HepG2 (cell line): ENCODE results near the gene STARD10. TPM values are rescaled to one million over a fixed set of nuclear protein-coding genes. Genes with fewer than 3 reads are reported as not detected.

Experiments used
- FLYWCH1 ChIP-seq: sonication (generic); formaldehyde crosslinking; IDR thresholded peaks from 2 replicates; pipeline ENCODE4 v1.8.1; 2023; ENCODE audit warnings: mild to moderate bottlenecking, missing genetic modification reagents
- MIXL1 ChIP-seq: IDR thresholded peaks from 2 replicates; pipeline ENCODE4 v1.6.1; 2016
- MYC ChIP-seq: sonication (generic); formaldehyde crosslinking; IDR thresholded peaks from 2 replicates; pipeline ENCODE4 v1.9.0; 2021; ENCODE audit warnings: missing genetic modification reagents, borderline replicate concordance
- NONO ChIP-seq, 2 experiments: fragments of 450-650 bp in 1 of 2; sonication (generic) in 1 of 2; formaldehyde crosslinking in 1 of 2; IDR thresholded peaks in 1 of 2; conservative IDR thresholded peaks in 1 of 2; 2 replicates each; pipeline versions ENCODE4 v1.6.1 to v1.8.0; 2017 to 2022; ENCODE audit warnings: mild to moderate bottlenecking in 1 of 2, missing genetic modification reagents in 1 of 2, moderate library complexity in 1 of 2
- NR1H2 ChIP-seq: sonication (generic); formaldehyde crosslinking; IDR thresholded peaks from 2 replicates; pipeline ENCODE4 v1.8.1; 2022; ENCODE audit warnings: low read depth, missing genetic modification reagents, borderline replicate concordance
- PHF20 ChIP-seq: sonication (generic); formaldehyde crosslinking; IDR thresholded peaks from 2 replicates; pipeline ENCODE4 v1.5.0; 2020; ENCODE audit warnings: mild to moderate bottlenecking, missing genetic modification reagents
- SMAD9 ChIP-seq: sonication (generic); formaldehyde crosslinking; IDR thresholded peaks from 2 replicates; pipeline ENCODE4 v1.5.1; 2020; ENCODE audit warnings: mild to moderate bottlenecking, missing genetic modification reagents
- SMARCC2 ChIP-seq: fragments of 450-650 bp; IDR thresholded peaks from 2 replicates; pipeline ENCODE4 v1.6.1; 2017; ENCODE audit warnings: antibody characterized with exemption, mild to moderate bottlenecking
- SP1 ChIP-seq, 2 experiments: fragments of 450-650 bp in 1 of 2; sonication (generic) in 1 of 2; formaldehyde crosslinking in 1 of 2; IDR thresholded peaks; 2 replicates each; pipeline versions ENCODE4 v1.4.0 to v1.6.1; 2016 to 2020; ENCODE audit warnings: missing genetic modification reagents in 1 of 2
- TBP ChIP-seq: sonication (generic); formaldehyde crosslinking; IDR thresholded peaks from 2 replicates; pipeline ENCODE4 v1.5.0; 2020; ENCODE audit warnings: missing genetic modification reagents
- ZNF251 ChIP-seq: sonication (generic); formaldehyde crosslinking; IDR thresholded peaks from 2 replicates; pipeline ENCODE4 v1.9.0; 2021; ENCODE audit warnings: mild to moderate bottlenecking, missing genetic modification reagents
- ZNF329 ChIP-seq: sonication (generic); formaldehyde crosslinking; IDR thresholded peaks from 2 replicates; pipeline ENCODE4 v1.9.0; 2021; ENCODE audit warnings: low read depth, mild to moderate bottlenecking, missing genetic modification reagents
- ZNF354B ChIP-seq: sonication (generic); formaldehyde crosslinking; IDR thresholded peaks from 2 replicates; pipeline ENCODE4 v1.8.0; 2022; ENCODE audit warnings: mild to moderate bottlenecking, missing genetic modification reagents
- ZNF672 ChIP-seq: sonication (generic); formaldehyde crosslinking; IDR thresholded peaks from 2 replicates; pipeline ENCODE4 v1.8.1; 2022; ENCODE audit warnings: missing genetic modification reagents
- ZNF703 ChIP-seq: sonication (generic); formaldehyde crosslinking; IDR thresholded peaks from 2 replicates; pipeline ENCODE4 v1.5.1; 2020; ENCODE audit warnings: missing genetic modification reagents, mild to moderate bottlenecking, moderate library complexity, borderline replicate concordance
- ZNF713 ChIP-seq: sonication (generic); formaldehyde crosslinking; IDR thresholded peaks from 2 replicates; pipeline ENCODE4 v1.4.0; 2020; ENCODE audit warnings: mild to moderate bottlenecking, missing genetic modification reagents
- polyA plus RNA-seq, 8 experiments: library from polyadenylated mRNA; depleted of rRNA in 3 of 8; stranded (reverse) in 7 of 8; unstranded in 1 of 8; fragments of >200 nt; fragmentation: Illumina TruSeq in 4 of 8; extraction: Trizol in 4 of 8; gene quantifications; 2 replicates each; pipeline versions ENCODE4 v1.2.1 to v1.2.3, GENCODE V29; 2011 to 2016; ENCODE audit warnings: low read depth in 4 of 8, missing spikeins in 1 of 8, mixed read lengths in 1 of 8; ENCODE audit not compliant: insufficient read depth in 1 of 8
- total RNA-seq, 5 experiments: library from RNA; depleted of rRNA; stranded (reverse); fragments of >200 nt; fragmentation: Illumina TruSeq; extraction: Trizol; gene quantifications; 2 replicates each; pipeline ENCODE4 v1.2.3, GENCODE V29; 2016; ENCODE audit warnings: low read depth in 1 of 5
- TF ChIP-seq, protein P1 (sequence below): sonication (generic); formaldehyde crosslinking; IDR thresholded peaks from 2 replicates; pipeline ENCODE4 v1.8.0; 2022; ENCODE audit warnings: missing genetic modification reagents, low read depth, mild to moderate bottlenecking, borderline replicate concordance
- TF ChIP-seq, protein P2 (sequence below): sonication (generic); formaldehyde crosslinking; IDR thresholded peaks from 2 replicates; pipeline ENCODE4 v1.4.0; 2020; ENCODE audit warnings: mild to moderate bottlenecking, missing genetic modification reagents
- TF ChIP-seq, protein P3 (sequence below): sonication (generic); formaldehyde crosslinking; IDR thresholded peaks from 2 replicates; pipeline ENCODE4 v1.5.0; 2020; ENCODE audit warnings: missing genetic modification reagents, mild to moderate bottlenecking, borderline replicate concordance
- TF ChIP-seq, protein P4 (sequence below): sonication (generic); formaldehyde crosslinking; IDR thresholded peaks from 2 replicates; pipeline ENCODE4 v1.4.0; 2020; ENCODE audit warnings: missing genetic modification reagents
- TF ChIP-seq, protein P5 (sequence below): IDR thresholded peaks from 2 replicates; pipeline ENCODE4 v1.6.1; 2018; ENCODE audit warnings: missing genetic modification reagents, mild to moderate bottlenecking, missing compliant biosample characterization
- TF ChIP-seq, protein P6 (sequence below): sonication (generic); formaldehyde crosslinking; IDR thresholded peaks from 2 replicates; pipeline ENCODE4 v1.4.0; 2020; ENCODE audit warnings: low read depth, missing genetic modification reagents

The STARD10 gene
- total and polyA plus RNA-seq, 2 of the 13 experiments (the other 11 are each of a cell fraction or from before 2014, with no cell fraction given), result 260 to 341 TPM

DNA sequence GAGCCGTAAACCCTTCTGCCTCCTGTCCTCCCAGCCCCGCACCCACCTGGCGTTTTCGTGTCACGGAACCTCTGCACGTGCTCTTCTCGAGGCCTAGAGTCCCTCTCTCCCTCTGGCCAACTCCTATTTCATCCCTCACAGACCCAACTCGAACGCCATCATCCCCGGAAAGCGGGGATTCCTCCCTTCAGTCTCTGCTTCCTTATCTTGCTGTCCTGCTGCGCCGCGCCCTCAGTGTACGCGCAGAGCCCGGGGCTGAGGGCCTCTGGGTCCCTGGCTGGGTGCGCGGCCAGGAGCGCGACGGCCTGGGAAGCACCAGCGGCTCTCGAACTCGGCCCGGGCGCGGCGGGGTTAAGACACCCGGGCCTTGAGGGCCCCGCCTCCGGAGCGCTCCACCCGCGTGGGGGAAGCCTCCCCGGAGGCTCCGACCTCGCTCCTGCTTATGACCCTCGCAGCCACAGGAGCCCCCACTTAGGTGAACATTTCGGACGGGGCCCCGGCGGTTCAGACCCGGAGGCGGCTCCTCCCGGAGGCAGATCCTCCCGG lies 20.0 kb upstream of the STARD10 start (continued):
- TF ChIP-seq SMARCC2, result no peak
- no peak; the same call in 1 of the 2 replicates for TF ChIP-seq MIXL1
- no peak for TF ChIP-seq ZNF713
- TF ChIP-seq SP1 (IDR thresholded peaks at IDR 0.05), result no peak
- no peak for TF ChIP-seq SP1 (CRISPR knock-in tag; IDR thresholded peaks at IDR 0.05)
- no peak; the same call in 1 of the 2 replicates for TF ChIP-seq PHF20
- TF ChIP-seq, protein P1, sequence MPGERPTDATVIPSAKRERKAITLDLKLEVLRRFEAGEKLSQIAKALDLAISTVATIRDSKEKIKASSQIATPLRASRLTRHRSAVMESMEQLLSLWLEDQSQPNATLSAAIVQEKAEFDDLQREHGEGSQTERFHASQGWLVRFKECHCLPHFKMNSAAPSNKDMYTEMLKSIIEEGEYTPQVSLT, result no peak
- TF ChIP-seq NR1H2 (CRISPR knock-in tag), result no peak
- TF ChIP-seq, protein P2, sequence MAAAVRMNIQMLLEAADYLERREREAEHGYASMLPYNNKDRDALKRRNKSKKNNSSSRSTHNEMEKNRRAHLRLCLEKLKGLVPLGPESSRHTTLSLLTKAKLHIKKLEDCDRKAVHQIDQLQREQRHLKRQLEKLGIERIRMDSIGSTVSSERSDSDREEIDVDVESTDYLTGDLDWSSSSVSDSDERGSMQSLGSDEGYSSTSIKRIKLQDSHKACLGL (CRISPR knock-in tag), result peak; percentile 56; the same call in 1 of the 2 replicates
- TF ChIP-seq NONO (IDR thresholded peaks at IDR 0.05), result no peak
- TF ChIP-seq NONO (CRISPR knock-in tag; conservative IDR thresholded peaks at IDR 0.05), result no peak; the same call in 1 of the 2 replicates
- TF ChIP-seq ZNF354B (CRISPR knock-in tag), result peak; percentile 76; the same call in 1 of the 2 replicates
- TF ChIP-seq, protein P3, sequence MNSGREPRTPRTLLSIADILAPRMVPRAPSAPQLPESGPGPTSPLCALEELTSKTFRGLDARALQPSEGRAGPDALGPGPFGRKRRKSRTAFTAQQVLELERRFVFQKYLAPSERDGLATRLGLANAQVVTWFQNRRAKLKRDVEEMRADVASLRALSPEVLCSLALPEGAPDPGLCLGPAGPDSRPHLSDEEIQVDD (CRISPR knock-in tag), result no peak; the same call in none of the 2 replicates
- TF ChIP-seq ZNF329, result no peak
- TF ChIP-seq TBP (CRISPR knock-in tag), result no peak
- TF ChIP-seq SMAD9 (CRISPR knock-in tag), result no peak
- peak; percentile 81; the same call in 1 of the 2 replicates for TF ChIP-seq MYC (CRISPR knock-in tag)
- TF ChIP-seq ZNF703, result no peak; the same call in 1 of the 2 replicates
- TF ChIP-seq, protein P4, sequence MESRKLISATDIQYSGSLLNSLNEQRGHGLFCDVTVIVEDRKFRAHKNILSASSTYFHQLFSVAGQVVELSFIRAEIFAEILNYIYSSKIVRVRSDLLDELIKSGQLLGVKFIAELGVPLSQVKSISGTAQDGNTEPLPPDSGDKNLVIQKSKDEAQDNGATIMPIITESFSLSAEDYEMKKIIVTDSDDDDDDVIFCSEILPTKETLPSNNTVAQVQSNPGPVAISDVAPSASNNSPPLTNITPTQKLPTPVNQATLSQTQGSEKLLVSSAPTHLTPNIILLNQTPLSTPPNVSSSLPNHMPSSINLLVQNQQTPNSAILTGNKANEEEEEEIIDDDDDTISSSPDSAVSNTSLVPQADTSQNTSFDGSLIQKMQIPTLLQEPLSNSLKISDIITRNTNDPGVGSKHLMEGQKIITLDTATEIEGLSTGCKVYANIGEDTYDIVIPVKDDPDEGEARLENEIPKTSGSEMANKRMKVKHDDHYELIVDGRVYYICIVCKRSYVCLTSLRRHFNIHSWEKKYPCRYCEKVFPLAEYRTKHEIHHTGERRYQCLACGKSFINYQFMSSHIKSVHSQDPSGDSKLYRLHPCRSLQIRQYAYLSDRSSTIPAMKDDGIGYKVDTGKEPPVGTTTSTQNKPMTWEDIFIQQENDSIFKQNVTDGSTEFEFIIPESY, result no peak
- no peak for TF ChIP-seq ZNF251 (CRISPR knock-in tag)
- no peak for TF ChIP-seq FLYWCH1 (CRISPR knock-in tag)
- TF ChIP-seq, protein P5, sequence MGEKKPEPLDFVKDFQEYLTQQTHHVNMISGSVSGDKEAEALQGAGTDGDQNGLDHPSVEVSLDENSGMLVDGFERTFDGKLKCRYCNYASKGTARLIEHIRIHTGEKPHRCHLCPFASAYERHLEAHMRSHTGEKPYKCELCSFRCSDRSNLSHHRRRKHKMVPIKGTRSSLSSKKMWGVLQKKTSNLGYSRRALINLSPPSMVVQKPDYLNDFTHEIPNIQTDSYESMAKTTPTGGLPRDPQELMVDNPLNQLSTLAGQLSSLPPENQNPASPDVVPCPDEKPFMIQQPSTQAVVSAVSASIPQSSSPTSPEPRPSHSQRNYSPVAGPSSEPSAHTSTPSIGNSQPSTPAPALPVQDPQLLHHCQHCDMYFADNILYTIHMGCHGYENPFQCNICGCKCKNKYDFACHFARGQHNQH, result peak; percentile 42; the same call in 1 of the 2 replicates
- TF ChIP-seq ZNF672, result no peak
- TF ChIP-seq, protein P6, sequence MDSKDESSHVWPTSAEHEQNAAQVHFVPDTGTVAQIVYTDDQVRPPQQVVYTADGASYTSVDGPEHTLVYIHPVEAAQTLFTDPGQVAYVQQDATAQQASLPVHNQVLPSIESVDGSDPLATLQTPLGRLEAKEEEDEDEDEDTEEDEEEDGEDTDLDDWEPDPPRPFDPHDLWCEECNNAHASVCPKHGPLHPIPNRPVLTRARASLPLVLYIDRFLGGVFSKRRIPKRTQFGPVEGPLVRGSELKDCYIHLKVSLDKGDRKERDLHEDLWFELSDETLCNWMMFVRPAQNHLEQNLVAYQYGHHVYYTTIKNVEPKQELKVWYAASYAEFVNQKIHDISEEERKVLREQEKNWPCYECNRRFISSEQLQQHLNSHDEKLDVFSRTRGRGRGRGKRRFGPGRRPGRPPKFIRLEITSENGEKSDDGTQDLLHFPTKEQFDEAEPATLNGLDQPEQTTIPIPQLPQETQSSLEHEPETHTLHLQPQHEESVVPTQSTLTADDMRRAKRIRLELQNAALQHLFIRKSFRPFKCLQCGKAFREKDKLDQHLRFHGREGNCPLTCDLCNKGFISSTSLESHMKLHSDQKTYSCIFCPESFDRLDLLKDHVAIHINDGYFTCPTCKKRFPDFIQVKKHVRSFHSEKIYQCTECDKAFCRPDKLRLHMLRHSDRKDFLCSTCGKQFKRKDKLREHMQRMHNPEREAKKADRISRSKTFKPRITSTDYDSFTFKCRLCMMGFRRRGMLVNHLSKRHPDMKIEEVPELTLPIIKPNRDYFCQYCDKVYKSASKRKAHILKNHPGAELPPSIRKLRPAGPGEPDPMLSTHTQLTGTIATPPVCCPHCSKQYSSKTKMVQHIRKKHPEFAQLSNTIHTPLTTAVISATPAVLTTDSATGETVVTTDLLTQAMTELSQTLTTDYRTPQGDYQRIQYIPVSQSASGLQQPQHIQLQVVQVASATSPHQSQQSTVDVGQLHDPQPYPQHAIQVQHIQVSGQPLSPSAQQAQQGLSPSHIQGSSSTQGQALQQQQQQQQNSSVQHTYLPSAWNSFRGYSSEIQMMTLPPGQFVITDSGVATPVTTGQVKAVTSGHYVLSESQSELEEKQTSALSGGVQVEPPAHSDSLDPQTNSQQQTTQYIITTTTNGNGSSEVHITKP (CRISPR knock-in tag), result peak; percentile 99
